ENCODE measurements around the gene MBD6.

MBD6 gene

DNA sequence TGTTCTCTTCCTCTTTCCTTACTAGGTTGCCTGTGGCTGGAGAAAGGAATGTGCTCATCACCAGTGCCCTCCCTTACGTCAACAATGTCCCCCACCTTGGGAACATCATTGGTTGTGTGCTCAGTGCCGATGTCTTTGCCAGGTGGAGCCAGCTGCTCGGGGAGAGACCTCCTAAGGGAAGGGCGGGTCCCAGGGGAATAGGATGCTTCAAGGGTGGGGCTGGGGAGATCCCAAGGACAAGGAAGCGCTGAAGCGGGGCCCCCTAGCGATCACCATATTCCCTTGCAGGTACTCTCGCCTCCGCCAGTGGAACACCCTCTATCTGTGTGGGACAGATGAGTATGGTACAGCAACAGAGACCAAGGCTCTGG lies 24.5 kb upstream of the MBD6 start:
- TF ChIP-seq CSDC2 (CRISPR knock-in tag; IDR thresholded peaks at IDR 0.05): no peak
- no peak for TF ChIP-seq GLIS3 (CRISPR knock-in tag; IDR thresholded peaks at IDR 0.05)
- TF ChIP-seq PPARA (CRISPR knock-in tag; IDR thresholded peaks at IDR 0.05; ENCODE audit: borderline replicate concordance): no peak
- no peak for ATAC-seq

DNA sequence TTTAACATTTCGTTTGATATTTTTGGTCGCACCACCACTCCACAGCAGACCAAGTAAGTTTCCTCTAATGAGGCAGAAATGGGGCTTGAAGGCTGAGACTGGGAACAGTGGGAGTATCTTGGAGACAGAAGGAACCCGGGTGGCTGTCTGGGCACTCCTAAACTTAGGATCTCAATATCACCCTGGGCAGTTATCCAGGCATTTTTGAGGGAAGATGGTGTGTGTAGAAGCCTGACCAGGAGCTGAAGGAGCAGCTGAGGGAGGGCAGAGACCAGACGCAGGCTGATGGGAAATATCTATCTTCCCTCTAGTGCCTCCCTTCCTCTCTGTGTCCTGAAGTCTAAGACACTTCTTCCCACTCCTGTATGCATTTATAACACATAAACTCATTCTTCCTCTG lies 24.1 kb upstream of the MBD6 start:
- TF ChIP-seq, protein P1, sequence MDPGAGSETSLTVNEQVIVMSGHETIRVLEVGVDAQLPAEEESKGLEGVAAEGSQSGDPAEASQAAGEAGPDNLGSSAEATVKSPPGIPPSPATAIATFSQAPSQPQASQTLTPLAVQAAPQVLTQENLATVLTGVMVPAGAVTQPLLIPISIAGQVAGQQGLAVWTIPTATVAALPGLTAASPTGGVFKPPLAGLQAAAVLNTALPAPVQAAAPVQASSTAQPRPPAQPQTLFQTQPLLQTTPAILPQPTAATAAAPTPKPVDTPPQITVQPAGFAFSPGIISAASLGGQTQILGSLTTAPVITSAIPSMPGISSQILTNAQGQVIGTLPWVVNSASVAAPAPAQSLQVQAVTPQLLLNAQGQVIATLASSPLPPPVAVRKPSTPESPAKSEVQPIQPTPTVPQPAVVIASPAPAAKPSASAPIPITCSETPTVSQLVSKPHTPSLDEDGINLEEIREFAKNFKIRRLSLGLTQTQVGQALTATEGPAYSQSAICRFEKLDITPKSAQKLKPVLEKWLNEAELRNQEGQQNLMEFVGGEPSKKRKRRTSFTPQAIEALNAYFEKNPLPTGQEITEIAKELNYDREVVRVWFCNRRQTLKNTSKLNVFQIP (CRISPR knock-in tag; IDR thresholded peaks at IDR 0.05; ENCODE audit: borderline replicate concordance, low read depth): no peak
- TF ChIP-seq ZNF8 (CRISPR knock-in tag; IDR thresholded peaks at IDR 0.05) (no peak), RARB (CRISPR knock-in tag; IDR thresholded peaks at IDR 0.05) (no peak), CSDC2 (CRISPR knock-in tag; IDR thresholded peaks at IDR 0.05) (no peak), ZFP30 (CRISPR knock-in tag; IDR thresholded peaks at IDR 0.05) (no peak), OSR1 (CRISPR knock-in tag; IDR thresholded peaks at IDR 0.05) (no peak), TOX (CRISPR knock-in tag; IDR thresholded peaks at IDR 0.05; ENCODE audit: borderline replicate concordance) (no peak), ZNF565 (CRISPR knock-in tag; conservative IDR thresholded peaks at IDR 0.05; ENCODE audit: low read depth) (no peak), ISL1 (CRISPR knock-in tag; IDR thresholded peaks at IDR 0.05) (no peak), SNAI2 (CRISPR knock-in tag; IDR thresholded peaks at IDR 0.05) (no peak), TCF4 (CRISPR knock-in tag; IDR thresholded peaks at IDR 0.05; ENCODE audit: borderline replicate concordance) (no peak), ZNF70 (CRISPR knock-in tag; IDR thresholded peaks at IDR 0.05) (no peak), ARNTL (CRISPR knock-in tag; IDR thresholded peaks at IDR 0.05; ENCODE audit: borderline replicate concordance, low read depth) (no peak)
- TF ChIP-seq, protein P2, sequence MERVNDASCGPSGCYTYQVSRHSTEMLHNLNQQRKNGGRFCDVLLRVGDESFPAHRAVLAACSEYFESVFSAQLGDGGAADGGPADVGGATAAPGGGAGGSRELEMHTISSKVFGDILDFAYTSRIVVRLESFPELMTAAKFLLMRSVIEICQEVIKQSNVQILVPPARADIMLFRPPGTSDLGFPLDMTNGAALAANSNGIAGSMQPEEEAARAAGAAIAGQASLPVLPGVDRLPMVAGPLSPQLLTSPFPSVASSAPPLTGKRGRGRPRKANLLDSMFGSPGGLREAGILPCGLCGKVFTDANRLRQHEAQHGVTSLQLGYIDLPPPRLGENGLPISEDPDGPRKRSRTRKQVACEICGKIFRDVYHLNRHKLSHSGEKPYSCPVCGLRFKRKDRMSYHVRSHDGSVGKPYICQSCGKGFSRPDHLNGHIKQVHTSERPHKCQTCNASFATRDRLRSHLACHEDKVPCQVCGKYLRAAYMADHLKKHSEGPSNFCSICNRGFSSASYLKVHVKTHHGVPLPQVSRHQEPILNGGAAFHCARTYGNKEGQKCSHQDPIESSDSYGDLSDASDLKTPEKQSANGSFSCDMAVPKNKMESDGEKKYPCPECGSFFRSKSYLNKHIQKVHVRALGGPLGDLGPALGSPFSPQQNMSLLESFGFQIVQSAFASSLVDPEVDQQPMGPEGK (CRISPR knock-in tag; IDR thresholded peaks at IDR 0.05; ENCODE audit: borderline replicate concordance): no peak
- TF ChIP-seq, protein P3, sequence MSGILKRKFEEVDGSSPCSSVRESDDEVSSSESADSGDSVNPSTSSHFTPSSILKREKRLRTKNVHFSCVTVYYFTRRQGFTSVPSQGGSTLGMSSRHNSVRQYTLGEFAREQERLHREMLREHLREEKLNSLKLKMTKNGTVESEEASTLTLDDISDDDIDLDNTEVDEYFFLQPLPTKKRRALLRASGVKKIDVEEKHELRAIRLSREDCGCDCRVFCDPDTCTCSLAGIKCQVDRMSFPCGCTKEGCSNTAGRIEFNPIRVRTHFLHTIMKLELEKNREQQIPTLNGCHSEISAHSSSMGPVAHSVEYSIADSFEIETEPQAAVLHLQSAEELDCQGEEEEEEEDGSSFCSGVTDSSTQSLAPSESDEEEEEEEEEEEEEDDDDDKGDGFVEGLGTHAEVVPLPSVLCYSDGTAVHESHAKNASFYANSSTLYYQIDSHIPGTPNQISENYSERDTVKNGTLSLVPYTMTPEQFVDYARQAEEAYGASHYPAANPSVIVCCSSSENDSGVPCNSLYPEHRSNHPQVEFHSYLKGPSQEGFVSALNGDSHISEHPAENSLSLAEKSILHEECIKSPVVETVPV (CRISPR knock-in tag; IDR thresholded peaks at IDR 0.05): no peak
- TF ChIP-seq, protein P4, sequence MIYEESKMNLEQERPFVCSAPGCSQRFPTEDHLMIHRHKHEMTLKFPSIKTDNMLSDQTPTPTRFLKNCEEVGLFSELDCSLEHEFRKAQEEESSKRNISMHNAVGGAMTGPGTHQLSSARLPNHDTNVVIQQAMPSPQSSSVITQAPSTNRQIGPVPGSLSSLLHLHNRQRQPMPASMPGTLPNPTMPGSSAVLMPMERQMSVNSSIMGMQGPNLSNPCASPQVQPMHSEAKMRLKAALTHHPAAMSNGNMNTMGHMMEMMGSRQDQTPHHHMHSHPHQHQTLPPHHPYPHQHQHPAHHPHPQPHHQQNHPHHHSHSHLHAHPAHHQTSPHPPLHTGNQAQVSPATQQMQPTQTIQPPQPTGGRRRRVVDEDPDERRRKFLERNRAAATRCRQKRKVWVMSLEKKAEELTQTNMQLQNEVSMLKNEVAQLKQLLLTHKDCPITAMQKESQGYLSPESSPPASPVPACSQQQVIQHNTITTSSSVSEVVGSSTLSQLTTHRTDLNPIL (CRISPR knock-in tag; IDR thresholded peaks at IDR 0.05; ENCODE audit: low read depth): no peak
- TF ChIP-seq, protein P5, sequence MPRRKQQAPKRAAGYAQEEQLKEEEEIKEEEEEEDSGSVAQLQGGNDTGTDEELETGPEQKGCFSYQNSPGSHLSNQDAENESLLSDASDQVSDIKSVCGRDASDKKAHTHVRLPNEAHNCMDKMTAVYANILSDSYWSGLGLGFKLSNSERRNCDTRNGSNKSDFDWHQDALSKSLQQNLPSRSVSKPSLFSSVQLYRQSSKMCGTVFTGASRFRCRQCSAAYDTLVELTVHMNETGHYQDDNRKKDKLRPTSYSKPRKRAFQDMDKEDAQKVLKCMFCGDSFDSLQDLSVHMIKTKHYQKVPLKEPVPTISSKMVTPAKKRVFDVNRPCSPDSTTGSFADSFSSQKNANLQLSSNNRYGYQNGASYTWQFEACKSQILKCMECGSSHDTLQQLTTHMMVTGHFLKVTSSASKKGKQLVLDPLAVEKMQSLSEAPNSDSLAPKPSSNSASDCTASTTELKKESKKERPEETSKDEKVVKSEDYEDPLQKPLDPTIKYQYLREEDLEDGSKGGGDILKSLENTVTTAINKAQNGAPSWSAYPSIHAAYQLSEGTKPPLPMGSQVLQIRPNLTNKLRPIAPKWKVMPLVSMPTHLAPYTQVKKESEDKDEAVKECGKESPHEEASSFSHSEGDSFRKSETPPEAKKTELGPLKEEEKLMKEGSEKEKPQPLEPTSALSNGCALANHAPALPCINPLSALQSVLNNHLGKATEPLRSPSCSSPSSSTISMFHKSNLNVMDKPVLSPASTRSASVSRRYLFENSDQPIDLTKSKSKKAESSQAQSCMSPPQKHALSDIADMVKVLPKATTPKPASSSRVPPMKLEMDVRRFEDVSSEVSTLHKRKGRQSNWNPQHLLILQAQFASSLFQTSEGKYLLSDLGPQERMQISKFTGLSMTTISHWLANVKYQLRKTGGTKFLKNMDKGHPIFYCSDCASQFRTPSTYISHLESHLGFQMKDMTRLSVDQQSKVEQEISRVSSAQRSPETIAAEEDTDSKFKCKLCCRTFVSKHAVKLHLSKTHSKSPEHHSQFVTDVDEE (CRISPR knock-in tag; IDR thresholded peaks at IDR 0.05): no peak
- ATAC-seq: no peak

DNA sequence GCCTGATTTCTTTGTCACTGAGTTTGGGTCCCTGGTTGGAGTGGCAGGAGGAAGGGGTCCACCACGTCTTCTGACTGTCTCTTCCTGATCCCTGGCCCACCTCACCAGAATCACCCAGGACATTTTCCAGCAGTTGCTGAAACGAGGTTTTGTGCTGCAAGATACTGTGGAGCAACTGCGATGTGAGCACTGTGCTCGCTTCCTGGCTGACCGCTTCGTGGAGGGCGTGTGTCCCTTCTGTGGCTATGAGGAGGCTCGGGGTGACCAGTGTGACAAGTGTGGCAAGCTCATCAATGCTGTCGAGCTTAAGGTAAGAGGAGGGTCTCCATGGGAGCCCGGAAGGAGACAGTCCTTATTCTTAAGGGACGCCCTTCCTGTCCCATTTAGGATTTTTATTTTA lies 22.4 kb upstream of the MBD6 start:
- ATAC-seq: no peak
- TF ChIP-seq, protein P4 (CRISPR knock-in tag; IDR thresholded peaks at IDR 0.05; ENCODE audit: low read depth): no peak
- TF ChIP-seq ZNF70 (CRISPR knock-in tag; IDR thresholded peaks at IDR 0.05) (no peak), ZC3H10 (CRISPR knock-in tag; IDR thresholded peaks at IDR 0.05) (no peak), TOX (CRISPR knock-in tag; IDR thresholded peaks at IDR 0.05; ENCODE audit: borderline replicate concordance) (no peak), TCF4 (CRISPR knock-in tag; IDR thresholded peaks at IDR 0.05; ENCODE audit: borderline replicate concordance) (no peak), ARNTL (CRISPR knock-in tag; IDR thresholded peaks at IDR 0.05; ENCODE audit: borderline replicate concordance, low read depth) (no peak), ESRRG (CRISPR knock-in tag; IDR thresholded peaks at IDR 0.05) (no peak), CSDC2 (CRISPR knock-in tag; IDR thresholded peaks at IDR 0.05) (no peak), ZFP30 (CRISPR knock-in tag; IDR thresholded peaks at IDR 0.05) (no peak), ZNF8 (CRISPR knock-in tag; IDR thresholded peaks at IDR 0.05) (no peak), OSR1 (CRISPR knock-in tag; IDR thresholded peaks at IDR 0.05) (no peak), BACH2 (CRISPR knock-in tag; IDR thresholded peaks at IDR 0.05; ENCODE audit: borderline replicate concordance) (no peak), SNAI2 (CRISPR knock-in tag; IDR thresholded peaks at IDR 0.05) (no peak)
- TF ChIP-seq, protein P2 (CRISPR knock-in tag; IDR thresholded peaks at IDR 0.05; ENCODE audit: borderline replicate concordance): no peak
- TF ChIP-seq, protein P3 (CRISPR knock-in tag; IDR thresholded peaks at IDR 0.05): no peak

All from SK-N-SH treated with all-trans-retinoic acid at 6 μM for 48 hours (cell line).